Testis (tissue), 2 donors: ENCODE results near the gene NTMT2.

Source experiments
- POLR2A ChIP-seq: fragments of 450-650 bp; IDR thresholded peaks from one replicate; pipeline ENCODE4 v1.6.1; 2017; ENCODE audit warnings: antibody characterized with exemption, mild to moderate bottlenecking, moderate library complexity
- TF ChIP-seq, protein P1 (sequence below), 3 experiments: fragments of 450-650 bp in 2 of 3; fragments of 200-600 bp in 1 of 3; sonication (generic) in 1 of 3; IDR thresholded peaks; one replicate each; pipeline ENCODE4 v1.5.1; 2016 to 2019; ENCODE audit warnings: antibody characterized with exemption in 3 of 3, mild to moderate bottlenecking in 2 of 3, moderate library complexity in 1 of 3

DNA sequence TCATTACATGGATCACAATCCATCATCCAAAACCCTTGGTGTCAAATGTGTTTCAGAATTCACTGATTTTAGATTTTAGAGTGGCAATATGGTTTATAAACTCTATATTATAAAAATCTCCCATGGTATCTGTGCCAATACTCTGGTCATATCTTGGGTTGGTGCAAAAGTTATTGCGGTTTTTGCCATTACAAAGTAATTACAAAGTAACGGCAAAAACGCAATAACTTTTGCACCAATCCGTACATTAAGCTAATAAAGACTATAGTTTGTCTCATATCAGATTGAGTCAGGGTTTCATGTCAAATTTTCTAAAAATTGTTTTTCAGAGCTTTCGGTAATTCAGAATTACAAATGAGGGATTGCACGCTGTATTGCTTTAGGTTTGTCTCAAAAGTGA is 23.4 kb upstream of the NTMT2 start:
- TF ChIP-seq, protein P1, sequence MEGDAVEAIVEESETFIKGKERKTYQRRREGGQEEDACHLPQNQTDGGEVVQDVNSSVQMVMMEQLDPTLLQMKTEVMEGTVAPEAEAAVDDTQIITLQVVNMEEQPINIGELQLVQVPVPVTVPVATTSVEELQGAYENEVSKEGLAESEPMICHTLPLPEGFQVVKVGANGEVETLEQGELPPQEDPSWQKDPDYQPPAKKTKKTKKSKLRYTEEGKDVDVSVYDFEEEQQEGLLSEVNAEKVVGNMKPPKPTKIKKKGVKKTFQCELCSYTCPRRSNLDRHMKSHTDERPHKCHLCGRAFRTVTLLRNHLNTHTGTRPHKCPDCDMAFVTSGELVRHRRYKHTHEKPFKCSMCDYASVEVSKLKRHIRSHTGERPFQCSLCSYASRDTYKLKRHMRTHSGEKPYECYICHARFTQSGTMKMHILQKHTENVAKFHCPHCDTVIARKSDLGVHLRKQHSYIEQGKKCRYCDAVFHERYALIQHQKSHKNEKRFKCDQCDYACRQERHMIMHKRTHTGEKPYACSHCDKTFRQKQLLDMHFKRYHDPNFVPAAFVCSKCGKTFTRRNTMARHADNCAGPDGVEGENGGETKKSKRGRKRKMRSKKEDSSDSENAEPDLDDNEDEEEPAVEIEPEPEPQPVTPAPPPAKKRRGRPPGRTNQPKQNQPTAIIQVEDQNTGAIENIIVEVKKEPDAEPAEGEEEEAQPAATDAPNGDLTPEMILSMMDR (IDR thresholded peaks at IDR 0.05), result no peak
- no peak for TF ChIP-seq POLR2A
